ES-I3 (cell line): ENCODE results near the gene FIBP.

Experiments used
- H3K36me3 ChIP-seq: 2 replicates; pipeline ENCODE4 v1.6.1; 2013; ENCODE audit warnings: mild to moderate bottlenecking, low read length, control low read depth, moderate library complexity; ENCODE audit not compliant: insufficient read depth
- H3K4me1 ChIP-seq: 2 replicates; pipeline ENCODE4 v1.6.1; 2013; ENCODE audit warnings: mild to moderate bottlenecking, control low read depth, low read length; ENCODE audit not compliant: insufficient read depth
- H3K9ac ChIP-seq: 2 replicates; pipeline ENCODE4 v1.6.1; 2013; ENCODE audit warnings: low read depth, mild to moderate bottlenecking, low read length, moderate library complexity
- H3K9me3 ChIP-seq: 2 replicates; pipeline ENCODE4 v1.6.1; 2013; ENCODE audit warnings: mild to moderate bottlenecking, low read length, moderate library complexity; ENCODE audit not compliant: control insufficient read depth, insufficient read depth

The FIBP gene

GRCh38 chr11:65890324-65891218, 2.3 kb upstream of the FIBP start, which contains the start of gene CCDC85B:
CCDC85B (plus strand) TSS chr11:65890673; CDS start chr11:65890784, 111 bp downstream.
- Histone ChIP-seq H3K9ac (peak within 1 kb of the TSS; percentile 83), H3K4me1 (peaks cover 10% of the 10 kb centered on the region), H3K36me3 (peaks cover 9% of the 10 kb centered on the region), H3K9me3 (no peaks in the 10 kb centered on the region)

GRCh38 chr11:65887723-65888162, 528 bp downstream of the FIBP start:
- H3K9ac ChIP-seq: peak overlapping the region; percentile 92
- peaks cover 12% of the 10 kb centered on the region for H3K4me1 ChIP-seq
- H3K36me3 ChIP-seq: peaks cover 26% of the 10 kb centered on the region
- no peaks in the 10 kb centered on the region for H3K9me3 ChIP-seq

GRCh38 chr11:65886826-65887722, 1.2 kb downstream of the FIBP start:
- peaks cover 26% of the 10 kb centered on the region for H3K36me3 ChIP-seq
- H3K4me1 ChIP-seq: peaks cover 12% of the 10 kb centered on the region
- no peaks in the 10 kb centered on the region for H3K9me3 ChIP-seq
- H3K9ac ChIP-seq: peak overlapping the region; percentile 92

GRCh38 chr11:65885808-65886536, 2.3 kb downstream of the FIBP start:
- Histone ChIP-seq H3K4me1 (peaks cover 12% of the 10 kb centered on the region), H3K36me3 (peaks cover 26% of the 10 kb centered on the region), H3K9me3 (no peaks in the 10 kb centered on the region), H3K9ac (no peak overlapping the region)

GRCh38 chr11:65885231-65885630, 3.0 kb downstream of the FIBP start:
- Histone ChIP-seq H3K36me3 (peaks cover 26% of the 10 kb centered on the region), H3K9me3 (no peaks in the 10 kb centered on the region), H3K9ac (no peak overlapping the region), H3K4me1 (peaks cover 12% of the 10 kb centered on the region)

- Histone ChIP-seq H3K9ac (no peak overlapping the region), H3K36me3 (peaks cover 26% of the 10 kb centered on the region), H3K9me3 (no peaks in the 10 kb centered on the region), H3K4me1 (peaks cover 8% of the 10 kb centered on the region)
Observed at GRCh38 chr11:65884716-65885092, 3.6 kb downstream of the FIBP start.

GRCh38 chr11:65883786-65884715, 4.2 kb downstream of the FIBP start:
- Histone ChIP-seq H3K4me1 (peaks cover 6% of the 10 kb centered on the region), H3K9ac (no peak overlapping the region), H3K36me3 (peaks cover 26% of the 10 kb centered on the region), H3K9me3 (no peaks in the 10 kb centered on the region)

GRCh38 chr11:65883058-65883761, 5.1 kb downstream of the FIBP start:
- H3K36me3 ChIP-seq: peaks cover 26% of the 10 kb centered on the region

GRCh38 chr11:65882120-65883057, 5.9 kb downstream of the FIBP start:
- peaks cover 4% of the 10 kb centered on the region for H3K4me1 ChIP-seq
- peaks cover 26% of the 10 kb centered on the region for H3K36me3 ChIP-seq
- no peaks in the 10 kb centered on the region for H3K9me3 ChIP-seq
- no peak overlapping the region for H3K9ac ChIP-seq

More at GRCh38 chr11:65883058-65883761, 5.1 kb downstream of the FIBP start:
- H3K4me1 ChIP-seq: peaks cover 6% of the 10 kb centered on the region
- no peaks in the 10 kb centered on the region for H3K9me3 ChIP-seq
- no peak overlapping the region for H3K9ac ChIP-seq

GRCh38 chr11:65880844-65881421, 7.3 kb downstream of the FIBP start:
- Histone ChIP-seq H3K9ac (no peak overlapping the region), H3K9me3 (no peaks in the 10 kb centered on the region), H3K36me3 (peaks cover 19% of the 10 kb centered on the region), H3K4me1 (peaks cover 3% of the 10 kb centered on the region; the same call in 1 of the 2 replicates)

GRCh38 chr11:65880027-65880426, 8.2 kb downstream of the FIBP start:
- peaks cover 3% of the 10 kb centered on the region; the same call in 1 of the 2 replicates for H3K4me1 ChIP-seq
- H3K9me3 ChIP-seq: no peaks in the 10 kb centered on the region
- H3K9ac ChIP-seq: no peak overlapping the region
- peaks cover 15% of the 10 kb centered on the region for H3K36me3 ChIP-seq
